ENCODE results near the gene CROCC.
"Not testable (repeated sequence)": the region's sequence is repeated elsewhere in the genome, so short reads cannot be mapped to it uniquely, and the experiment has no call there.

CROCC gene

DNA sequence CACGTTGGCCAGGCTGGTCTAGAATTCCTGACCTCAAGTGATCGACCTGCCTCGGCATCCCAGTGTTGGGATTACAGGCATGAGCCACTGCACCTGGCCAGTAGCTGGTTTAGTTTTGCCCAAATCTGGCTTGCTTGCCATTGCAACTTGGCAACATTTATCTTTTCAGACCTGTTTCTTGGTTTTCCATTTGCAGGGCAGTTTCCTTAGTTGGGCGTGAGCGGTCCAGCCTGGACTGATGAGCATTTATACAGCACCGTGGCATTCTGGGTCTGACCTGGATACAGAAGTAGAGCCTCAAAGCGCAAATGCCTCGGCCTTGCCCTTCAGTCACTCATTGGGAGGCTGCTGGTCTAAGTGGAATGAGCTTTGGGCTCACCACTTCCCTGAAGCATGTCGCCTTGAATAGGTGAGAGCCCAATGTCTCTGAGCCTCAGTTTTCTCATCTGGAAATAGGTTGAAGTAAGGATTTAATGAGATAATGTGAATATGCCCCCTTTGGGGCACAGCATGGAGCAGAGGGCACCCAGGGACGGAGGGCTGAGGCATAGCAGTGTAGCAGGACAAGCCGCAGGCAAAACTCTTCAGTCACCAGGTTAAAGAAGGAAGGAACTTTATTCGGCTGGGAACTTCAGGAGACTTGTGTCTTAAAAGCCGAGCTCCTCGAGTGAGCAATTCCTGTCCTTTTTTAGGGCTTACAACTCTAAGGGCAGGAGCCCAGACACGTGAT lies 2.6 kb upstream of the CROCC start:
- not testable (repeated sequence) for DNase-seq

DNA sequence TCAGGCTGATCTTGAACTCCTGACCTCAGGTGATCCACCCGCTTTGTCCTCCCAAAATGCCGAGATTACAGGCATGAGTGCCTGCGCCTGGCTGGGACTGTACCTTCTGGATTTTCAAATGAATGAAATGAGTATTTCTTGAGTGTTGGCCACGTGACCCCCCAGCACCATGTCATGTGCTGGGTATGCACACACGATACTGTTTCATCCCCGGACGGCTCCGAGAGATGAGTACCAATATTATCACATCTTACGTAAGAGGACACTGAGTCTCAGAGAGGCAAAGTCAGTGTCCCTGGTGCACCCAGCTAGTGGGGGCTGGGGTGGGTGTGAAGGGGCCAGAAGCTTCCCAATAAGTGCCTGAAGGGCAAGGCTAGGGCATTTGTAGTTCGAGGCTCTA lies 780 bp upstream of the CROCC start:
- DNase-seq = no peak

DNA sequence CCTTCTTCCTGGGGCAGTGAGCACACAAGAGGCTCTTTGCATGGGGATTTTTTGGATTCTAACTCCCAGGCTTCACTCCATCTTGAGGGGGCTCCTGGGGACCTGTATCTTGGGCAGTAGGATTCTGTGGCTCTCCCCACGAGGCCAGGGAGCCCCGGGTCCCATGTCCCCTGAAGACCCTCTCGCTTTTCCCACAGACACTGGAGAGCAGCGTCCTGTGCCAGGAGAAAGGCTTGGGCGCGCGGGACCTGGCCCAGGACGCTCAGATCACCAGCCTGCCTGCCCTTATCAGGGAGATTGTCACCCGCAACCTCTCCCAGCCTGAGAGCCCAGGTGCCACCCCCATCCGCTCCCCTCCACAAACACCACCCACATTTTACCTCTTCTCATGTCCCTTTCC lies 735 bp downstream of the CROCC start:
- DNase-seq = no peak

DNA sequence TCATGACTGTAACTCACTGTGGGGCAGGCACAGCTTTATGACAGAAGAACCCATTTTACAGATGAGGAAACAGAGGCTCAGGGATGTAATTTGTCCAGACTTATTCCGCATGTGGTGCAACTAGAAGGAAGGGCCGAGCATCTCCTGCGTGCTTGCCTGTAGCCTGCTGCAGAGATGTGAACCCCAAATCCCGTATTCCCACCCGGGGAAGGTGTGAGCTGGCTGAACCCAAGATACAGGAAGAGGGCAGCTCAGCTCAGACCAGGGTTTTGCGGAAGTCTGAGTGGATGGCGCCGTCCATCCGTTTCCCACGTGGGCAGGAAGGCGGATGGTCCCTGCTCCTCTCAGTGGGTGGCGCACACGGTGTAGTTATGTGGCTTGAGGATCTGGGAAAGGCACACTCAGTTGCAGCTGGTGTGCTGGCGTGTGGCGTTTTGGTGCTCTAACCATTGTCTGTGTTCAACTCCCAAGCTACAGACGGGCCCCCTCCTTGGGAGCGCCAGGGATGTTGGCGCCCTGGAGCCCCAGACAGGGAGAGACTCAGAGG lies 1.2 kb downstream of the CROCC start:
- DNase-seq = no peak

DNA sequence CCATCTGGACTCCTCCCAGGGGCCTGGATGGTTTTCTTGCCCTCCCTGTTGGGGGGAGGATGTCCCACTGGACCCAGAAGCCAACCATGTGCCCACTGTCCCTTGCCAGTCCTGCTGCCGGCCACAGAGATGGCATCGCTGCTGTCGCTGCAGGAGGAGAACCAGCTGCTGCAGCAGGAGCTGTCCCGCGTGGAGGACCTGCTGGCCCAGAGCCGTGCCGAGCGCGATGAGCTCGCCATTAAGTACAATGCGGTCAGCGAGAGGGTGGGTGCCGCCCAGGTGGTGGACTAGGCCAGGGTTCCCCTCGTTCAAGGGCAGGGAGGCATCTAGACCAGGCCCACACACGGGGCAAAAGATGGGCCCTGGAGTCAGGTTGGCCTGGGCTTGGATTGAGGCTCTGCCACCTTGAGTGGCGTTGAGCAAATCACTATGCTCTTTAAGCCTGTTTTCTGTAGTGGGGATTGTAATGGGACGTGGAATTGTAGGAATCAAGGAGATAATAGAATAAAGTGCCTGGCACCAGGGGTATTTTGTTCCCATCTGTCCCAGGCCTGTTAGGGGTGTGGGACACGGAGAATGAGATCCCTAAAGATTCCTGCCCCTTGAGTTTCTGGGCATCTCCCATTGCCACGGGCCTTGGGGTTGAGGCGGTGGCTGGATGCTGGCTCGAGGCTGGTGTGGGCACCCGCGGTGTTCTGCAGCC lies 2.6 kb downstream of the CROCC start:
- no peak for DNase-seq

DNA sequence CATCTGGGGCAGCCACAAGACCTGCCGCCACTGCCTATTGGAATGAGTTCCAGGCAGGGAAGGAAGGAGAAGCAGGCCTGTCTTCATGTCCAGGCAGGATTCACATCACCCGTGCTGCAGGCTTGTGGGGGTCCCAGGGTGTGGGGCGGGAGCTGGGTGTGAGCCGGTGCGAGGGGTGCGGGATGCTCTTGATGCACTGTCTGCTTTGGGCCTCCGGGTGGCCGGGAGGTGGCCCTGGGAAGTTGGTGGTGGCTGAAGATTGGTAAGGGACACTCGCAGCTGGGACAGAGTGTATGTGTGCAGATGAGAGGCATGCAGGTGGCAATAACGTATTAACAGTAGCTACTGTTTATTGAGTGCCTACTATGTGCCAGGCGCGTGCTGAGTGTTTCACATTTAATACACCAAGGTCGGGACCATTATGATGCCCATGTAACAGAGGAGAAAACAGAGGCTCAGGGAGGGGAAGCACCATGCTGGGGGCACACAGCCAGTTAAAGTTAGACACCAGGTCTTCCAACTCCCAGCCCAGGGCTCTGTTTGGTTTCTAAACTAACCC lies 3.3 kb downstream of the CROCC start:
- DNase-seq = no peak

DNA sequence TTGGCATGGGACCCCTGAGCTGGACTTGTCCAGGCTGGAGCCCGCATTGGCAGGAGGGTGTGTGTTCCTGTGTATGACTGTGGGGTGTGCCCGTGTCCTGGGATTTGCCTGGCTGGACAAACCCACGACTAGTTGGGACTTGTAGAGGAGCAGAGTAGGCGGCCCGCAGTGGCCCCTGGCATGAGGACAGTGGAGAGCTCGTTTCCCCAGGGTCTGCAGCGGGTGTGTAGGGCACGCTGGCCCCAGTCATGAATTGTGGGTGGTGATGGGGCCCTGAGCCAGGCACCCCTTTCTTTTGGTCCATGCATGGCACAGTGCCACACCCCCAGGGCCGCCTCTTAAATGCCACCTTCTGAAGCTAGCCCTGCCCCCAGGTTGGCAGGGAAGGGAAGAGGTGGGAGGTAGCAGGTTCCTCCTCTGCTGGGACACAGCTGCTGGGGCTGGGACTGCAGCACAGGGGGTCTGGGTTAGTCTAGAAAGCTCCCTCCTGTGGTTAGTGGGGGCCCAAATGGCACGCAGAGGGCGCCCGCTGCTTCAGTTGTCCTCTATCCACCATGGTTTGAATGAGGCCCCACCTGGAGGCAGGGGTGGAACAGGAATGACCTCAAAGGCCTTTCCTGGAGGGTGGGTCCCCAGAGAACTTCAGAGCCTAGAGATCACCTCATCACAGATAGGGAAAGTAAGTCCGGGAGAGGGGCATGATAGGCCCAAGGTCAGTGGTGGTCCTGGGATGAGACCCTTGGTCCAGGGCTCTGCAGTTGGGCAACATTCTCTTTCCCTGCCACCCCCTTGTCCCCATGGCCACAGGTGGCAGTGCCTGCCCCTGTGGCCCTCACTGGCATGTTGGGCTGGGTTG lies 4.1 kb downstream of the CROCC start:
- DNase-seq = no peak

DNA sequence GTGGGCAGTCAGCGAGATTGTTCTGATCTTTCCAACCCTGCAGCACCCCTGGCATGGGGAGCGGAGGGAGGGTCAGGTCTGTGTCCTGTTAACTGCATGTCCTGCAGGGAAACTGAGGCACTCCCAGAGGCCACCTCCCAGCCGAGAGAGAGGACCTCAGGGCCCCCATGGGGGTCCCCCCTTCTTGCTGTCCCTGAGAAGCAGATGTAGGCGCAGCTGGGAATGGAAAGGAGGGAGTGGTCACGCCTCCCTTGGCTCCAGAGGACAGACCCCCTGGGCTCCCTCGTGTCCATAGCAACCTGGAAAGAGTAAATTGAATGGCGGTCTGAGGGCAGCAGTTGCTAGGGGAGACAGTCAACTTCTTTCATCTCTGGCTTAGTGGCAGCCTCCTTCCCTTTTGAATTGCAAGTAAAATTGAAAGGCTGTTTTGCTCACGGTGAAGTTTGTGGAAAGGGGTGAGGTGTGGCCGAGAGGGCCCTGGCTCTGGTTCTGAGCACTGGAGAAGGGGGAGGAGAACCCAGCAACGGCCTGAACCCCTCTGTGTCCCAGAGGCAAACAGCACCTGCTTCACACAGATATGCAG lies 4.9 kb downstream of the CROCC start:
- no peak for DNase-seq

DNA sequence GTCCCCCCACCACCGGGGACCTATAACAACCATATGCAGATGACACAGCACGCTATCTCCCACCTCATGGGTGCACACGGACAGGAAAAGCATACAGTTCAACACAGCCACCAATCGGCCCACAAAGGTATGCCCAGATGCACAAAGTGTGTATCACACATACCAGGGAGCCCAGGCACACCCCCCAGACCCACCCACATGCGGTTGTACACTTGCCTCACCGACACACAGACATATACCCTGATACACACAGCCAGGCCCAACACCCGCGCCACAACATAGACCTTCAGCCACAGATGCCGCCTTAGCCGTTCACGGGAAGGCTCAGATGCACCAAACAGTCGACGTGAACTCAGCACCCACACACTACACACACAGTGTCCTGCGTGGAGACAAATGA lies 5.5 kb downstream of the CROCC start:
- no peak for DNase-seq

DNA sequence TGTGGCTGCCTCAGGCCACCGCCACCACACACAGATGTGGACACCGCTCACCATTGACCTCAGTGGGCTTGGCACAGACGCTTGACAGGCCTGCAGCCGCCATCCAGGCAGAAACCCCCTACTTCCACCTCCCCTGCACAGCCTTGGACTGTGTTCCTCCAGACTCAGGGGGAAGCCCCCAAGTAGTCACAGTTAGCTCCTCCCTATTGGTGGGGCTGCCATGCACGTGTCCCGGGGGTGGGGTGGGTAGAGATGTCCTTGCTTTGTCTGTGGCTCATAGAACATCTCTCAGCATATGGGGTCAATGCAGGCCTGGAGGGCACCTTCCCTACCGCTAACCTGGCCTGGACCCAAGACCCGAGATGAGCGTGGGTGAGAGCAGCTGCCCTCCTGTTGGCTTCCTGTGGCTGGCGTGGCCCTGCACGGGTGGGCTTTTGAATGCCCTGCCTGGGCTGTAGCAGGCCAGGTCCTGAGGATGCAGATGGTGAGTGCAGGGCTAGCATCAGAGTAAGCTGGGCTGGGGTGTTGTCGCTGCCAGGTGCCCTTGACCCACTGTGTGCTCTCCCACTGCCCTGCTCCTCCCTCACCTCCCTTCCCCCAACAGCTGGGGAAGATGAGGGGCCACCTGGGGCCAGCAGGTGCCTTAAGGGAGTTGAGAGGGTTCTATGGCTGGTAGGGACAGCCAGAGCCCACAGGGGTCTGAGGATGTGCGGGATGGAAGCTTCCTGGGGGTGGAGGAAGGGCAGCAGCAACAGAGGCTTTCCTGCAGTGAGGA lies 6.2 kb downstream of the CROCC start:
- DNase-seq = no peak

DNA sequence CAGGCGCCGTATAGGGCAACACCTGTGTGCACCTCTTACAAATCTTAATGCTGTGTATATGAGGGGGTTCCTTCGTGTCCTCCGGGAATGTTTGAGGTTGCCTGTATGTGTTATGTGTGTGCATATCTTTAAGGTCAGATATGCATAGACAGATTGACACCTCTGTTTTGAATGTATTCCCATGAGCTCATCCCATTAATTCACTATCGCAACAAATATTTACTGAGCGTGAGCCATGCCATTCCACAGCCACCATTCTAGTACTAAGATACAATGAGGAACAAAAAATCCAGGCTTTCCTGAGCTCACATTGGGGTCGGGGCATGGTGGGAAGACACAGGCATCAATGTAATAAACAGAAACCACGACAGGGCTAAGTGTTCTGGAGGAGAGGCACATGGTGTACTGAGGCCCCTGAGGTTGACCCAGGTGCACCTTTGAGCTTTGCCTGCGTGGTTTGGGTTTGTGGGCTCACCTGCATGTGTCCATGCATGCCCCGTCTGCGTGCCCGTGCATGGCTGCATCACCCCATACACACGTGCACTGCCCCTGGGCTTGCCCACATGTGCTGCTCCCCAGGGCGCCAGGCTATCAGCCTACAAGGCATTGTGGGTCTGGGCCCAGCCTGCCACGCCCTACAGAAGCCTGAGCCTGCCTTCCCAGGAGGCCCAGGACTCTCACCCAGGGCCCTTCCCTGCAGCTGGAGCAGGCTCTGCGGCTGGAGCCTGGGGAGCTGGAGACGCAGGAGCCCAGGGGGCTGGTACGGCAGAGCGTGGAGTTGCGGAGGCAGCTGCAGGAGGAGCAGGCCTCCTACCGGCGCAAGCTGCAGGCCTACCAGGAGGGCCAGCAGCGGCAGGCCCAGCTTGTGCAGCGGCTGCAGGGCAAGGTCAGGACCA lies 7.7 kb downstream of the CROCC start:
- not testable (repeated sequence) for DNase-seq

DNA sequence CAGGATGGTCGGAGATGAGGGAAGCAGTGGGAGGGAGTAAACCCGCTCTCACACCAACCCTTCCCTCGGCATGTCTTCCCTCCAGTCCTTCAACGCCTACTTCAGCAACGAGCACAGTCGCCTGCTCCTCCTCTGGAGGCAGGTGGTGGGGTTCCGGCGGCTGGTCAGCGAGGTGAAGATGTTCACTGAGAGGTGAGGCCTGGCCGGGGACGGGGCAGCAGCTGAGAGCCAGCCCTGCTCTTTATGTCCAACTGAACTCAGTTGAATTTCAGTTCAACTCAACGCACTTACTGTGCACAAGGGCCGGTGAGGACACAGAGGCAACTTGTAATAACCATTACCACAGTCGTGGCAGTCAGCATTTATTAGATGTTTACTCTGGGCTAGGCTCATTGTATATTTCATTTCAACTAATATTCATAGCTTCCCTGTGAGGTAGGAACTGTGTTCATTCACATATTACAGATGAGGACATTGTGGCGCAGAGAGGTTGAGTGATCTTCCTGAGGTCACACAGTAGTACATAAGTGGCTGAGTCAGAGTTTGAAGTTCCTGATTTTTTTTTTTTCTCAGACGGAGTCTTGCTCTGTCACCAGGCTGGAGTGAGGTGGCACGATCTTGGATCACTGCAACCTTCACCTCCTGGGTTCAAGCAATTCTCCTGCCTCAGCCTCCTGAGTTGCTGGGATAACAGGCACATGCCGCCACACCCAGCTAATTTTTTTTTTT lies 9.6 kb downstream of the CROCC start:
- not testable (repeated sequence) for DNase-seq

DNA sequence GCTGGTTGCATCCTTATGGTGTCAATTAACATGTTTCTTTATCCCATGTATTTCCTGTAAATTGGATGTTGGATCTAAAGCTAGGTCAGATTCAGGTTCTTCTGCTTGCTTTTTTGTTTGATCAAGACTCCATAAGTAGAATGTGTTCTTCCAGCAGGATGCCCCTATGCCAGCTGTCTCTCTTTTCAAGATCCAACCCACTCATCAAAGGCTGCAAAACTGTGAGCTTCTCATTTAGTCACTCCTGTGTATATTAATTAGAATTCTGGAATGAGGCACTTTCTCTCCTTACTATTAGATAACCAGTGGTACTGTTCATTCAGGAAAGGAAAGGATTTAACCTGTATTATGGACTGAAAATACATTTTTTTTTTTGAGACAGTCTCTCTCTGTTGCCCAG lies 12.2 kb downstream of the CROCC start:
- DNase-seq = not testable (repeated sequence)

DNA sequence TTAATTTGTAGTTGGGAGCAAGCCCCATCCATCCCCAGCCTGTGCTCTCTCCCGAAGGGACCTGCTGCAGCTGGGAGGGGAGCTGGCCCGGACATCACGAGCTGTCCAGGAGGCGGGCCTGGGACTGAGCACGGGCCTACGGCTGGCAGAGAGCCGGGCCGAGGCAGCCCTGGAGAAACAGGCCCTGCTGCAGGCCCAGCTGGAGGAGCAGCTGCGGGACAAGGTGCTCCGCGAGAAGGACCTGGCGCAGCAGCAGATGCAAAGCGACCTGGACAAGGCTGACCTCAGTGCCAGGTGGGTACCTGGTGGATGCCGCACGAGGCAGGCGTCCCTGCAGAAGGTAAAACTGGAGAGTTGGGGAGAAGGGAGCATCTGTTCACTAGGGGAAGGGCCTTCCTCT lies 14.8 kb downstream of the CROCC start:
- DNase-seq = not testable (repeated sequence)

DNA sequence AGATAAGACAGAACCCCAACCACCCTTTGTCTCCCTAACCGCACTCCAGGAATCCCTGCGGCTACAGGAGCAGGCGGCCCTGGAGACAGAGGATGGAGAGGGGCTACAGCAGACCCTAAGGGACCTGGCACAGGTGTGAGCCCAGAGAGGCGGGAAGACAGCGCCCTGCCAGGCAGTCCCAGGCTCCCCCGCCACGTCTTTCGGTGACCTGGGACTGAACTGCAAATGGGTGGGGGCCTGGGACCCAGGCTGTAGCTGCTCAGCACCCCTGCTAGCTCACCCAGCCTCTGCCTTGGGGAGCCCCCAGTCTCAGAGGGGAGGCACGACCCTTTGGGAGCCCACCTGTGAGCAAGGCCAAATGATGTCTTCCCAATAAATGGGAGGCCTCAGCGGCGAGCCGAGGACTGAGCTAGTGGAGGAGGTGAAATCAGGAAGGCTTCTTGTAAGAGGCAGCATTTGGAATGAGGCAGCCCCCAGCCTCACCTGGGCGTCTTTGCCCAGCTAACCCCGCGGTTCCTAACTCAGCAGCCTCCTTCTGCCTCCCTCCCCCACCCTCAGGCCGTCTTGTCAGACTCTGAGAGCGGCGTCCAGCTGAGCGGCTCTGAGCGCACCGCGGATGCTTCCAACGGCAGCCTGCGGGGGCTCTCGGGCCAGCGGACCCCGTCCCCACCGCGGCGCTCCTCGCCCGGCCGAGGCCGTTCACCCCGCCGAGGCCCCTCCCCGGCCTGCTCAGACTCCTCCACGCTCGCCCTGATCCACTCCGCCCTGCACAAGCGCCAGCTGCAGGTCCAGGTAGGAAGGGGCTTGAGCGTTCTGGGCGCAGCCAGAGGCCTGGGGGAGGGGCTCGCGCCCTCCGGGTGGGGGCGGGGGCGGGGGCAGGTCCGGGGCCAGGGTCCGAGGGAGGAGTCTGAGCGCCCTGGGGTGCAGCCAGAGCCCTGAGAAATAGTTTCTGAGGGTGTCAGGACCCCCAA lies 16.9 kb downstream of the CROCC start:
- DNase-seq = no peak

DNA sequence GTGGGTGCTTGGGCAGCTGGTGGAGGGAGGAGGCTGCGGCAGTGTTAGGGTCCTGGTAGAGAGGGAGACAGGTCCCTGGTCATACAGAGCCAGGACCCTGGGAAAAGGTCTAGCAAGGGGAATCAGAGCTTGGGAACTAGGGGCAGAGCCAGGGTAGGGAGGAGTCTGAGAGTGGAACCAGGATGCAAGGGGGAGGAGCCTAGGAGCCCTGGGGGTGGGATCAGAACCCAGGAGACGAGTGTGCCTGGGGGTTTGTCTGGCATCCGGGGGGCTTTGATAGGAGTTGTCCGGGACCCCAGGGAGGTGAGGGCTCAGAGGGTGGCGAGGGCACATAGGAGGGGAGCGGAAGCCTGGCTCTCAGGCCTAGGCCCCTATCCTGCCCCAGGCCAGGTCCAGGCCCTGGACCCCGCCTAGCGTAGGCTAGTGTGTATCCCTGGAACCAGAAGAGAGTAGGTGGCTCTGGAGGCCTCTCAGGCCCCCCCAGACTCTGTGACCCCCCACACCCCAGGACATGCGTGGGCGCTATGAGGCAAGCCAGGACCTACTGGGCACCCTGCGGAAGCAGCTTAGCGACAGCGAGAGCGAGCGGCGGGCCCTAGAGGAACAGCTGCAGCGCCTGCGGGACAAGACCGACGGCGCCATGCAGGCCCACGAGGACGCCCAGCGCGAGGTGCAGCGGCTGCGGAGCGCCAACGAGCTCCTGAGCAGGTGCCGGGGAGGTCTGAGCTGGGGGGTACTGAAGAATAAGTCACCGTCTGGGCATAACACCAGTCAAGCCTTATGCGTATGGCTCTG lies 17.9 kb downstream of the CROCC start:
- DNase-seq = not testable (repeated sequence)

DNA sequence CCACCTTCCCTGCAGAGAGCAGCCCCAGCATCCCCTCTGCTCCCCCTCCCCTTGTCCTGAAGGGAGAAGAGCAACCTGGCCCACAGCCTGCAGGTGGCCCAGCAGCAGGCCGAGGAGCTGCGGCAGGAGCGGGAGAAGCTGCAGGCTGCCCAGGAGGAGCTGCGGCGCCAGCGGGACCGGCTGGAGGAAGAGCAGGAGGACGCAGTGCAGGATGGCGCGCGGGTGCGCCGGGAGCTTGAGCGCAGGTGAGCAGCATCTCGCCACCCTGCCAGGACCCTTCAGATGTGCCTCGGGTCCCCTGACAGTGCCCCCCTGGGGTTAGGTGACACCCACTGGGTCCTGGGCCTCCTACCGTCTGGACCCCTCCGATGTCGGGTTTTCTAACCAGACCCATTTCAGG lies 22.3 kb downstream of the CROCC start:
- DNase-seq = no peak

DNA sequence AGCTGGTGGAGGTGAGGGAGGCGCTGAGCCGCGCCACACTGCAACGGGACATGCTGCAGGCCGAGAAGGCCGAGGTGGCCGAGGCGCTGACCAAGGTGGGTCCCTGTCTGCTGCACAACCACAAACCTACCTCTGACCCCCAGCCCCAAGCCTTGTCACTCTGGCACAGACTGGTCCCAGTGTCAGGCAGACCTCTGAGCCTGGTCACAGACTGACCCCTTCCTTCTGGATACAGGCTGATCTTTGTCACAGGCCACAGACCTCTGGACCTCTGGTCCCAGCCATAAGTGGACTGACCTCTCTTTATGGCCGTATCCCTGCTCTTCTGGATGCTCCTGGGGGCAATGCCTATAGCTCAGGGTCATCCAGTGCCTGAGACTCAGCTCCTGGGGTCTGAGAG lies 23.8 kb downstream of the CROCC start:
- DNase-seq = not testable (repeated sequence)
